IMR-90 (cell line): Measurements from ENCODE around the gene SERPINA4.

Experiments
- BHLHE40 ChIP-seq: fragments of 150-350 bp; IDR thresholded peaks from 2 replicates; pipeline ENCODE4 v1.6.1; 2016; ENCODE audit warnings: mild to moderate bottlenecking, low read depth, low read length
- CEBPB ChIP-seq: IDR thresholded peaks from 2 replicates; pipeline ENCODE4 v1.6.1; 2012; ENCODE audit warnings: low read depth, low read length, improper control_type of control experiment
- CHD1 ChIP-seq: IDR thresholded peaks from 2 replicates; pipeline ENCODE4 v1.6.1; 2012; ENCODE audit warnings: low read depth, low read length, improper control_type of control experiment
- CTCF ChIP-seq: conservative IDR thresholded peaks from 2 replicates; pipeline ENCODE4 v1.5.1; 2012; ENCODE audit warnings: mild to moderate bottlenecking, low read depth, low read length, improper control_type of control experiment
- ELK1 ChIP-seq: fragments of 150-350 bp; IDR thresholded peaks from 2 replicates; pipeline ENCODE4 v1.6.1; 2016; ENCODE audit warnings: low read depth, mild to moderate bottlenecking, low read length, moderate library complexity, borderline replicate concordance
- FOS ChIP-seq: fragments of 150-350 bp; IDR thresholded peaks from 2 replicates; pipeline ENCODE4 v1.6.1; 2016; ENCODE audit warnings: low read depth, low read length
- MAFK ChIP-seq: IDR thresholded peaks from 2 replicates; pipeline ENCODE4 v1.6.1; 2012; ENCODE audit warnings: low read depth, low read length, improper control_type of control experiment
- NFE2L2 ChIP-seq: fragments of 150-350 bp; IDR thresholded peaks from 2 replicates; pipeline ENCODE4 v1.6.1; 2016; ENCODE audit warnings: low read depth, mild to moderate bottlenecking, low read length
- POLR2A ChIP-seq: IDR thresholded peaks from 2 replicates; pipeline ENCODE4 v1.6.1; 2012; ENCODE audit warnings: mild to moderate bottlenecking, low read depth, low read length
- RAD21 ChIP-seq: IDR thresholded peaks from 2 replicates; pipeline ENCODE4 v1.6.1; 2012; ENCODE audit warnings: low read length, improper control_type of control experiment
- RCOR1 ChIP-seq: IDR thresholded peaks from 2 replicates; pipeline ENCODE4 v1.6.1; 2012; ENCODE audit warnings: mild to moderate bottlenecking, low read length, improper control_type of control experiment; ENCODE audit not compliant: insufficient replicate concordance
- SMC3 ChIP-seq: fragments of 150-350 bp; IDR thresholded peaks from 2 replicates; pipeline ENCODE4 v1.6.1; 2016; ENCODE audit warnings: low read depth, mild to moderate bottlenecking, antibody characterized with exemption, low read length, moderate library complexity

- TF ChIP-seq NFE2L2 = no peak
- TF ChIP-seq CTCF = no peak
- TF ChIP-seq RCOR1 = no peak
- no peak for TF ChIP-seq CEBPB
- no peak for TF ChIP-seq MAFK
- TF ChIP-seq RAD21 = no peak
- TF ChIP-seq POLR2A = no peak
- no peak for TF ChIP-seq ELK1
- no peak for TF ChIP-seq SMC3
- TF ChIP-seq CHD1 = no peak
- TF ChIP-seq FOS = no peak
- no peak for TF ChIP-seq BHLHE40
Observed at GRCh38 chr14:94568186-94568585, 6.9 kb downstream of the SERPINA4 start.
